DMS153 treated with DMSO at 0.1 percent for 48 hours (cell line): Measurements from ENCODE around the gene CYP3A7.
"Not testable (repeated sequence)": the region's sequence is repeated elsewhere in the genome, so short reads cannot be mapped to it uniquely, and the experiment has no call there.

Source experiments
- DNase-seq: peaks from one replicate; lab custom pipeline; 2025; ENCODE audit not compliant: unreplicated experiment; lab: John Stamatoyannopoulos, UW

The CYP3A7 gene

GRCh38 chr7:99734987-99735386 is at the start of gene CYP3A7:
CYP3A7 (minus strand) TSS chr7:99735196; CDS start chr7:99735093, 103 bp downstream.
- no peak for DNase-seq

- DNase-seq, result no peak
Observed at GRCh38 chr7:99784007-99784406, 49.0 kb upstream of the CYP3A7 start, which contains the start of gene CYP3A4. CYP3A4 (minus strand) TSS chr7:99784184; CDS start chr7:99784081, 103 bp downstream.

DNA sequence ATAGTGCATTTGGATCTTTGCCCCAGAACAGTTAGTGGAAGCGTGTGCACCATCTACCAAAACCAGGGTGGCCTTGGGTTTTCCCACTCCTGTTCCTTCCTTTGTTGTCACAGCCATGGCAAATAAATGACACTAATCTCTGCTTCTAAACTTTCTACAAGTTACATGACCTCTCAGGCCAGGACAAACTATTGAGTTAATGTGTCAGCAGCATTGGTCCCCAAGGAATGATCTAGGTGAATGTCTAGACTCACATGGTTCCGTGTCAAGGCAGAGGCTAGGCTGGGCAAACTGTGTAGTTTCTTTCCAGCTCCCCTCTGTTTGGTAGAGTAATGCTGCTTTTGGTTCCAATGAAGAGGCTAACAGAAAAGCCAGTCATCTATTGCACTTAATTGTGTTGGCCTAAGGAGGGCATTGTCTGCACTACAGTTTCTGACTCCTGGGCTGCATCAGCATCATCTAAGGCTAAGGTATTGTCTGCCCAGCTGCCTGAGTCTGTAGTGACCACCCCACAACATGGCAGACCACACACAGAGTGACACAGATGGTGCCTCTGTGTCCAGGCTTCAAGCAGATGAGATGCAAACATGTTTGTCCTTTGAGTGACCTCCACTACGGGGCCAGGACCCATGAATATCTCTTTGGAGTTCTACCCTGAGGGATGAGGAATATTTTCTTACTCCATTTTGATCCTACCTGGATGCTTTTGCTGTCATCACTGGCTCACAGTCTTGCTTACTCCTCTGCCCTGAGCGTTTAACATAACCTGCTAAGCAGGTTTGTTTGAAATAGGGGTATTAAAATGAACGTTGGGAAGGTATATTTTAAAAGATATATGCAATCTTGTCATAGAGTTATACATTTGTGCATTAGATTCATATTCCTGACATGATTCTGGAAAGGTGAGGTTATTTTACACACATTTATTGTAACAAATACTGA is 47.3 kb upstream of the CYP3A7 start:
- no peak for DNase-seq

GRCh38 chr7:99780588-99780987 is 45.6 kb upstream of the CYP3A7 start:
- no peak for DNase-seq

GRCh38 chr7:99779949-99780348 is 45.0 kb upstream of the CYP3A7 start:
- no peak for DNase-seq

- no peak for DNase-seq
Observed at GRCh38 chr7:99778880-99779279, 43.9 kb upstream of the CYP3A7 start.

DNA sequence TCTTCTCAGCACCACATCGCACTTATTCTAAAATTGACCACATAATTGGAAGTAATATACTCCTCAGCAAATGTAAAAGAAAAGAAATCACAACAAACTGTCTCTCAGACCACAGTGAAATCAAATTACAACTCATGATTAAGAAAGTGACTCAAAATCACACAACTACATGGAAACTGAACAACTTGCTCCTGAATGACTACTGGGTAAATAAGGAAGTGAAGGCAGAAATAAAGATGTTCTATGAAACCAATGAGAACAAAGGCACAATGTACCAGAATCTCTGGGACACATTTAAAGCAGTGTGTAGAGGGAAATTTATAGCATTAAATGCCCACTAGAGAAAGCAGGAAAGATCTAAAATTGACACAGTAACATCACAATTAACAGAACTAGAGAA is 38.4 kb upstream of the CYP3A7 start:
- DNase-seq, result not testable (repeated sequence)

GRCh38 chr7:99772565-99772964 is 37.6 kb upstream of the CYP3A7 start:
- no peak for DNase-seq

- not testable (repeated sequence) for DNase-seq
Observed at GRCh38 chr7:99769494-99769893, 34.5 kb upstream of the CYP3A7 start.

DNA sequence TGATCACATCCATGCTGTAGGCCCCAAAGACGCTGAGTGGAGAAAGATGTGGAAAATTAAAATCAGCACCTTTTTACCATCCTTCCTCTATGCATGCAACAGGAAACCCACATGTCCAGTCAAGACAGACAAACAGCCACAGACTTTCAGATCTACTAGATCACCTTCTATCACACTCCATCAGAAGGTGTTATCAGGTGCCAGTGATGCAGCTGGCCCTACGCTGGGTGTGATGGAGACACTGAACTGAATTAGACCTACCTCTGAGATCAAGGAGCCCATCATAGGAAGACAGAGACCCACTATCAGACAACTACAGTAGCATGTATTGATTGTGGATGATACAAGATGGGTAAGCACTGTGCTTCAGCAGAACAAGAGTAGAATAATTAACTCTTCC is 33.5 kb upstream of the CYP3A7 start:
- no peak for DNase-seq

DNA sequence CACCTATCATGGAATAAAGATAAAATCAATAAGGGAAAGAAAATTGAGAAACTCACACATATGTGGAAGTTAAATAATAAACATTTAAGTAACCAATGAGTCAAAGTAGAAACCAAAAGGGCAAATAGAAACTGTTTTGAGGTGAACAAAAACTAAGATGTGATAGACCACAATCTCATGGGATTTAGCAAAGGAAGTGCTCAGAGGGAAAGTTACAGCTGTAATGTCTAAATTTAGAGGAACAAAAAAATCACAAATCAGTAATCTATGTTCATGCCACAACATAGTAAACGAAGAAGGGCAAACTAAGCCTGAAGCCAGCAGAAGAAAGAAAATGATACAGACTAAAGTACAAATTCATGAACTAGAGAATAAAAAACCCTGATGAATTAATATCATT is 32.7 kb upstream of the CYP3A7 start:
- no peak for DNase-seq

- no peak for DNase-seq
Observed at GRCh38 chr7:99766484-99767099, 31.6 kb upstream of the CYP3A7 start.

DNA sequence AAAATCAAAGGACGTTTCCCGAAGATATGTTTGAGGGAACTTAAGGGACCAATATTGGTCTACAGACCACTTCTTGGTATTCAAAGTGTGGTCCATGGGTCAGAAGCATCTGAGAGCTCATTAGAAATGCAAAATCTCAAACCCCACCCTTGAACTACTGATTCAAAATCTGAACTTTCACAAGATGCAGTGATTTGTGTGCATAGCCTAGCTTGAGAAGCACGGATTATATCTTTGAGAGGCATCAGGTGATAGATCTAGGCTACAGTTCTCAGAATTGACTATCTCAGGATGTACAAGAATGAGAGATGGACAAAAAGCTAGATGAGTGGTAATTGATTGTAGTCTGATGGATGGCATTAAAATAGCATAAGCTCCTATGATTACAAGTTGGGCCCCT is 29.5 kb upstream of the CYP3A7 start:
- no peak for DNase-seq

DNA sequence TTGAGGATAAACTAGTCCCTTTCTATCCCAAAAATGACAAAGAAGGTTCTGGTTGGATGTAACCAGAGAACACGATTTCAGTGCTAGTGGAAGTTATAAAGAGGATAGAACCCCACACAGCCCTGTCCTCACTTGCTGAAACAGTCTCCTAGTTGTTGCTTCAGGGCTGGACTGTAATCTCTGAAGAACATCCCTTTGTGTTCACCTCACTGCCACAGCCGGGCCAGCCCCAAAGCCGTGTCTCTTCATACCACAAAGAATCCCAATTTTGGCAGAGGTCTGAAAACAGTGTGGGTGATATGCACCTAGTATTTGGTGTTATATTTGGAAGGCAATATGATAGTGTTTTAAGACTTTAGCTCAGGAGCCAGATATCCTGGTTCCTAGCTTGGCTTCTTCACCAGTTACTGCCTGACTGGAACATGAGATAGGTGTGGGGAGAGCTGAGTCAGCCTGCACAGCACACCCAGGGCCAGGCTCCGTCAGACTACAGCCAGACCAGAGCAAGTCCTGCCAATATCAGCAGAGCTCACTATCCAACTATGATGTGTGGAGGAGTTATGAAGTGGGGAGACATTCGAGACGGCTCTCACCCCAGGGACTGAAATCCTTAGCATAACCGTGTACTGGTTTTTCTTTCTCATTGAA is 27.8 kb upstream of the CYP3A7 start:
- DNase-seq, result no peak

- DNase-seq, result no peak
Observed at GRCh38 chr7:99755085-99755484, 20.1 kb upstream of the CYP3A7 start.

DNA sequence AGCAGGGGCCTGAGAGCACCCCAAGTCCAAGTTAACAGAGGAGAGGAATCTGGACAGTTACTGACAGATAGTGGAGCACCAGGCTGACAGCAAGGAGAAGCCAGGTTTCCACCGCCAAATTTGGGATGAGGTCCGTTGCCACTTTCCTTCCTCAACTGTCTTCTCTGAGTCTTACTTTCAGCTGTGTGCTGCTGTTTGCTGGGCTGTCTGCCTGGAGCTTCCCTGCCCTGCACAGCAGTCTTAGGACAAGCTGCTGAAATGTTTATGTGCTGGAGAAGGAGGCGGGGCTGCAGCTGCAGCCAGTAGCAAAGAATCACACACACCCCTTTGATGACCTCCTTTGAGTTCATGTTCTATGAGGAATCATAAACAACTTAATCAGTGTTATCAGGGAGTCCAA is 17.4 kb upstream of the CYP3A7 start:
- DNase-seq, result no peak

DNA sequence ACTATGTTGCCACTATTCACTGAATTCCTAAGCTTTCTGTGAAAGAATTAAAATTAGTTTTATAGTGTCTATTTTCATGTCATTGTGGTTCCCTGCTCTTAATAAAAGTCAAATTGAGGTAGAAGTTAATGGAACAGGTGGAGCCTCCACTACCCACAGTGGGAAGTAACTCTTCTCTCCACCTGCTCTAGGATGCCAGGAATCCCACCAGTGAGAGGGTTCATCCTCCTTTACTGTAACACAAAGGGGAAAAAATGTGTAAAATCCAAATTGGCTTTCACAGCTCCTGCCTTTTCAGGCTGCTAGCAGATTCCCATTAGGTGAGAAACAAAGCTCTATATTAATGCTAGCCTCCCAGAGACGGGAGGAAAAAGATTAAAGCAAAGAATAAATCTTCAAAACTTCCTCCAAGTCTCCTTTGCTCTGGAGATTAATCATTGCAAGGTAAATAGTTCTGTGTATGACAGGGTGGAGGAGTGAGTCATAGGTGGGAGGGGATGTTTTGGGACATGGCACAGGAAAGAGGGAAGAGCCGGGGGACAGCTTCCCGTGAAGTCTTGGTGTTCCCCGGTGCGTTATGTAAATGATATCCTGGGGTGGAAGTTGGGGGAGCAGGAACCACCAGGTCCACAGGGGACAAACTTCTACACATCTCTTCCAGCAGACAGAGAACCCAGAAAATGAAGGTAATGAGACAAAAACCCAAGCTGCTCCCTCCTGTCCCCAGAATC is 16.5 kb upstream of the CYP3A7 start:
- DNase-seq, result not testable (repeated sequence)

DNA sequence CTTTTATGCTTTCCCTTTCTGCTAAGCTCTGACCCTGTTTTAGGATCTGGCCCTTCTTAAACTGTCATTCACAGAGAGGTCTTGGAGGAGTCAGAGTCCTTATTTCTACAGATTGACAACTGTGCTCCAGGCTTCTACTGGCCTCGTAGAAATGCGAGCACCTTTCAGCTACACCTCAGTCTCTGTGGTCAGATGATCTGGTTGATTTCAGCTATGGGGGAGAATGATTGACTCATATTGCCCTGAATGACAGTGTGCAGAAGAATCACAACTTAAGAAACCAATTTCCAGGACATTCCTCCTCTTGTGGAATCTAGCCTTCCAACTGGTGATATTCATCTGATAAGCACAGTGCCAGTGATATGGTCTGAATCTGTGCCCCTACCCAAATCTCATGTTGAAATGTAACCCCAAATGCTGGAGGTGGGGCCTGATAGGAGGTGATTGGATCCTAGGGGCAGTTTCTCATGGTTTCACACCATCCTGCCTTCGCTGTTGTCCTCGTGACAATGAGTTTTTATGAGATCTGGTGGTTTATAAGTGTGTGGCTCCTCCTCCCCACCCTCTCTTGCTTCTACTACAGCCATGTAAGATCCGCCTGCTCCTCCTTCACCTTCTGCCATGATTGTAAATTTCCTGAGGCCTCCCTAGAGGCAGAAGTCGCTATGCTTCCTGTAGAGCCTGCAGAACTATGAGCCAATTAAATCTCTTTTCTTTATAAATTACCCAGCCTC is 14.0 kb upstream of the CYP3A7 start:
- no peak for DNase-seq

GRCh38 chr7:99746915-99747314 is 11.9 kb upstream of the CYP3A7 start:
- not testable (repeated sequence) for DNase-seq

GRCh38 chr7:99745395-99745794 is 10.4 kb upstream of the CYP3A7 start:
- not testable (repeated sequence) for DNase-seq
